HG02623 (cell line): ENCODE data around the gene ENOX1.

ENCODE experiments used
- ATAC-seq: cut with Tn5 transposase; IDR thresholded peaks from one replicate; pipeline ENCODE4 v1.9.1; 2021; ENCODE audit warnings: moderate library complexity; ENCODE audit not compliant: unreplicated experiment

ENOX1 gene

GRCh38 chr13:43555667-43556066, 231.1 kb downstream of the ENOX1 start:
- ATAC-seq: no peak

DNA sequence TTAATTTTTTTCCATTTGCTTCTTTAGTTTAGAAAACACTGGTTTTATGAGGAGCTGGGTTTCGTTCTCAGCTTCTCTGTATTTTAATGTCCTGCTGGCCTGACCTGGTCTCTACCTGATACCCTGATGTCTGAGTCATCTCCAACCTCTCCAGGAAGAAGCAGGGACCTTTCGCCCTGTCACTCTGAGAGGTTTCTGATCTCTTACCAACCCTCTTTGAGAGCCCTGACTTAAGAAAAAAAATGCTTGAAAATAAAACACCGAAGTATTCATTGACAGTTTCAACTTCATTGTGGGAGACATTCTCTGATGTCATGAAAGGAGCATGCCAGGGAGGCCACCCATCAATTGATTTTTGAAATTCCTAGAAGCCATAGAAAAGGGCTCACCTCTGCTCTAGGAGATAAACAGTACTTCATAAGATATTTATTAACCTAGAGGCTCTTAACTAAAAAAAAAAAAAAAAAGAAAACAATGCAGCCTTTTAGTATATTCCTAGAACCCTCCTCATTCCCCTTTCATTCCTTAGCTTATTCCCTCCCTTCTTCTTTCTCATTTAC, 234.8 kb downstream of the ENOX1 start:
- no peak for ATAC-seq

GRCh38 chr13:43546816-43547215, 240.0 kb downstream of the ENOX1 start:
- ATAC-seq: no peak

DNA sequence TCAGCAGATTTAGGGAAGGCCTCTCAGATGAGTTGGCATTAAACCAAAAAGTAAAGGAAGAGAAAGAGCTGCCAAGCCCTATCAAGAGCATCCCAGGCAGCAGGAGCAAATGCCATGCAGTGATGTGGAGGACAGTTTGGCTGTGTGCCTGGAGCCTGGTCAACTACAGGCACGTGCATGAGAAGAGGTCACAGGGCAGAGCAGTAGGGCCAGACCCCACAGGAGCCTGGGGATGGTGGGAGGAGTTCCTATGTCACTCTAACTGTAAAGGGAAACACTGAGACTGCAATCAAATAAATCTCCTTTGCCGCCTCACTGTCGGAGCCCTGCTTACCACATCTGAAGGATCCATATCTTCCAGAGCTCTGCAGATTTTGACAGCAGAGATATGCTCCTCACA, 240.5 kb downstream of the ENOX1 start:
- ATAC-seq: no peak

- no peak for ATAC-seq
Measured at GRCh38 chr13:43545317-43545874, 241.4 kb downstream of the ENOX1 start.

- no peak for ATAC-seq
Measured at GRCh38 chr13:43544631-43545030, 242.1 kb downstream of the ENOX1 start.

DNA sequence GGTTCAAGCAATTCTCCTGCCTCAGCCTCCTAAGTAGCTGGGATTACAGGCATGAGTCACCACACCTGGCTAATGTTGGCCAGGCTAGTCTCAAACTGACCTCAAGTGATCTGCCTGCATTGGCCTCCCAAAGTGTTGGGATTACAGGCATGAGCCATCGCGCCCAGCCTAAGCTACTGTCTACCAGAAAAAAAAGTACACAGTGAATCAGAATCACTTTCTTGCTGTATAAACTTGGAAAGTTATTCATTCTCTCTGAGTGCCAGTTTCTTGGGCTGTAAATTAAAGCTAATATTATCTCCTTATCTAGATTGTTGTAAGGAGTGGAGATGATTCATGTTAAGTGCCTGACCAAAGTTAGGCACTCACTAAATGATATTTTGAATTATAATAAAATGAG, 242.8 kb downstream of the ENOX1 start:
- no peak for ATAC-seq

GRCh38 chr13:43543331-43543730, 243.4 kb downstream of the ENOX1 start:
- ATAC-seq: no peak

DNA sequence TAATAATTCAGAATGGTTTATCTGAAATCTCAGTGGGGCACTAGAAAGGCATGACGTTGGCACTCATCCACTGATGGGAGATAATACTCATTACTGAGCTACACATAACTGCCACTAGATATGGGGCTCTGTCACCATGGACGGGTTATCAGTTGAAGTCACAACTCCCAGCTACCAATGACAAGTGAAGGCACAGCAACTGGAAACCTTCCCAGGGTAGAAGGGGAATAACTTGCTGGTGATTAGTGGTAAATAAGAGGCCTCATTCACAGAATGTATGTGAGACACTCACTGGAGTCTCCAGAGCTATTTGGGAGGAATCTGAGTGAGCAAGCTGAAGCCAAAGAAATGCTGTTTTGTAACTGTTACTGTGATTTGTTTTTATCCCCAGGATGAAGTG, 249.6 kb downstream of the ENOX1 start:
- ATAC-seq: no peak

GRCh38 chr13:43529796-43530195, 257.0 kb downstream of the ENOX1 start:
- no peak for ATAC-seq

DNA sequence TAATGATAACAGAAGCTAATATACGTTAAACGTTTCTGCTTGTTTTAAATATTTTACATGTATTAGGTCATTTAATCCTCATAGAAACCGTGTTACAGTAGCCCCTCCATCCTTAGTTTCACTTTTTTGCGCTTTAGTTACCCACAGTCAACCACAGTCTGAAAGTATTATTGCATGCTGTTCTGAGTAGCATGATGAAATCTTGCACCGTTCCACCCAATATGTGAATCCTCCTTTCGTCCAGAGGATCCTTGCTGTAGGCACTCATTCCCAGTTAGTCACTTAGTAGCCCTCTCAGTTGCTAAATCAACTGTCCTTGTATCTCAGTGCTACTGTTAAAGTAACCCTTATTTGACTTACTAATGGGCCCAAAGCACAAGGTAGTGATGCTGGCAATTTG, 257.8 kb downstream of the ENOX1 start:
- ATAC-seq: no peak

GRCh38 chr13:43522788-43523187, 264.0 kb downstream of the ENOX1 start:
- no peak for ATAC-seq

DNA sequence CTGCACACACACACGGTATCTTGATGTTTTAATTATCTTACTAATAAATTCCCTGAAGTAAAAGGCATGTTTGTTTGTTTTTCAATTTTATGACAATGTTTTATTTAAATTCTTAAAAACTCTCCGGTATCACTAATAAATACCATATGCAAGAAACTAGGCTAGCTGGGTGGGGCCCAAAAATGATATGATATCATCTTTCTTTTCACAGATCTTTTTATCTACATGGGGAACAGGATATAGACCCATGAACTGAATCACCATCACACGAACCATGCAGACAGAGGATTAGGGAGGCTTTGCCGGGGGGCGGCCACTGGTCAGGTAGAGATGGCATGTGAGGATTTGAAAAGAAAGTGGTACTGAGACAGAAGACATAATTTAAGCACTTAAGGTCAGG, 266.4 kb downstream of the ENOX1 start:
- no peak for ATAC-seq

- no peak for ATAC-seq
Measured at GRCh38 chr13:43518833-43519232, 267.9 kb downstream of the ENOX1 start.

- ATAC-seq: no peak
Measured at GRCh38 chr13:43516401-43516833, 270.4 kb downstream of the ENOX1 start.

- ATAC-seq: no peak
Measured at GRCh38 chr13:43515531-43515930, 271.2 kb downstream of the ENOX1 start.

DNA sequence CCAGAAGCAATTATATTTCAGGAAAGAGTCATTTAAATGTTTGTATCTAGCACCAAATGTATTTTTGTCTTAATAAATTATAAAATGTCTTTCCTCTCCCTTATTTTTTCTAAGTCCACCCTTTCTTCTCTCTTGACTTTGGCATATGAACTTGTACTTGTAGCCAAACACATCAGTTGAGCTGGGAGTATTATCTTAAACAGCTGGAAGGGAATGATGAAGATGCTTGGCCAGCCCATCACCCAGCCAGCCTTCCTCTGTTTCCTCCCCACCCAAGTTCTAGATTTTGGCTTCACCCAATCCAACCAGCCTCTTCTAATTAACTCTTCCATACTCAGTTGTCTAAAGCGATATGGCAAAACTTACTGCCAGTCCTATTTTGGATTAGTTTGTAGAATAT, 272.5 kb downstream of the ENOX1 start:
- ATAC-seq: no peak

DNA sequence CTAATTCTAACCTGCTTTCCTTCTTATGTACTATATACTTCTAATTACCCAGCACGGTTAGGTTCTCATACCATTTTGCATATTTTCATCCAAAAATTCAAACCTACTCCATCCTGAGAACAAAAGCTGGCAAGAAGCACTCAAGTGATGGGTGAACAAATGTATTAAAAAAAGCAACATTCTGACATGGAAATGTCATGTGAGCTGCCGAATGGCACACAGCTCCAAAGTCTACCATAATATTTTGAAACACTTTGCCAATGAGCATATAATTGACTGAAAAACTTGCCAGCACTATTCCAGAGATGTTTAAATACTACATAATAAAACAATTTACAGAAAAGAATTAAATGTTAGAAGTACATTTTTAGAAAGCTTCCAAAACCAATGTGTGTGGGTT, 274.6 kb downstream of the ENOX1 start:
- no peak for ATAC-seq

DNA sequence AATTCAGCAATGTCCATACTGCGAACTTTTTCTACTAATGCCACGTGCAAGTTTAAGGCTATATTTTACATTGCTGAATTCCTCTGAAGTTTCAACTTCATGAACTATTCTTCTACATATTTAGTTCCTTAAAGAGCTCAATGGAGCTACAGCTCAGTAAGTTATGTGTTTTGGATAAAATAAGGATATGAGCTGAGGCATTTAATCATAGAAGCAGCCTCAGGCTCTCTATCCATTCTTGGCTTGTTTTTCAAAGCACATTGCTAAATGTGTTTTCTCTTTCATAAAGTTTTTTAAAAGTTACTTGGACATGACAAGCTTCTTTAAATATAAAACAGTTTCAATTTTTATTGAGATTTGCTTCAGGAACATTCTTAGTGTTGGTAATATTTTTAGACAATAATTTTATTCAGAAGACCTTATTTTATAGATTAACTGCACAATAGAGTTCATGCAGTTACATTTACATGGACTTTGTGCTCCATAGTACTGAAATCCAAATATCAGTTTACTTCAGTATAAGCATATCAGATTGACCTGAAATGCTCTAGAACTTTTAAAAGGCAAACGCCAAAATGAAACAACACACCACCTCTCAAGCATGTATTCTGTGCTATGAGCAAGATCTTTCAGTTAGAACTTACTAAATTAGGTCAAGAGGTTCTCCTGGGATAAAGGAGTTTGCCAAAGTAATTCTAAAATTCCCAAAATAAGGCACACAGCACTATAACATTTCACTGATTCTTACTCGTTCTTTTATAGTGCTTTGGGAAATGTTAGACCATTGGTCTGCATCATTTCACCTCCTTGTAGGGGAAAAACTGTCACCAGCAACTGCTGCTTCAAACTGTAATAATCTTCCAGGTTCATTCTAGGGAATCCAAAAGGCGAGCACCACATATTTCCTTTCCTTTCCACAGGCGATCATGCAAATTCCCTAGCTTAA, 275.5 kb downstream of the ENOX1 start:
- no peak for ATAC-seq

- no peak for ATAC-seq
Measured at GRCh38 chr13:43495732-43496131, 291.0 kb downstream of the ENOX1 start.

DNA sequence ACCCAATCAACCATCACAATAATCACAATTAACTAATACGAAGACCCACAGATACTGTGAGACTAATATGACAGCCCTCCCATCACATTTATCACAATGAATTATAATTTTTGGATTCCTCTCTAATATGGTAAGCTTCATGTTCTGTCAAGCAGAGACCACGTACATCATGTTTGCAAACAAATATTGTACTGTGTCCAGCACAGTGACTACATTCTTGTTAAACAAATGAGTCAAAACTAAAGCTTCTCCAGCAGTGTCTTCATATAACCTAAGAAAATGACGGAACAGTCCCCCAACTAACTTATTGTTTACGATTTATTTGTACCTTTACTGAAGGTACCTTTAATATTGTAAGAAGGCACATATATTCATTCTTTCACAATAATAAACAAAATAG, 292.6 kb downstream of the ENOX1 start:
- ATAC-seq: no peak

- no peak for ATAC-seq
Measured at GRCh38 chr13:43493496-43494000, 293.2 kb downstream of the ENOX1 start.
